IPS-NIHi11 (cell line): ENCODE data around the gene SLC8B1.
A peak's percentile ranks its signal among the peaks of the same experiment; 100 is the strongest.
"Not testable (repeated sequence)": the region's sequence is repeated elsewhere in the genome, so short reads cannot be mapped to it uniquely, and the experiment has no call there.

ENCODE experiments used
- DNase-seq: peaks from one replicate; pipeline ENCODE4 v3.0.0; 2012; ENCODE audit warnings: mixed read lengths, low spot score

SLC8B1 gene

DNA sequence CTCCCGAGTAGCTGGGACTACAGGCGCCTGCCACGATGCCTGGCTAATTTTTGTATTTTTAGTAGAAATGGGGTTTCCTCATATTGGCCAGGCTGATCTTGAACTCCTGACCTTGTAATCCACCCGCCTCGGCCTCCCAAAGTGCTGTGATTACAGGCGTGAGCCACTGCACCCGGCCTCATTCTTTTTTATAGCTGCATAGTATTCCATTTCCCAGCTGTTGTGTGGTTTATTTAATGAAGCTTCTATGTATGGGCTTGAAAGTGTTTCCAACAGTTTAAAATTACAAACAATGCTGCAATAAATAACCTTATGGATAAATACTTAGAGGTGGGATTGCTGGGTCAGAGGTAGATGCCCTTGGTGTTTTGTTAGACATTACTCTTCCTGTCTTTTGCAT is 19.3 kb upstream of the SLC8B1 start:
- not testable (repeated sequence) for DNase-seq

DNA sequence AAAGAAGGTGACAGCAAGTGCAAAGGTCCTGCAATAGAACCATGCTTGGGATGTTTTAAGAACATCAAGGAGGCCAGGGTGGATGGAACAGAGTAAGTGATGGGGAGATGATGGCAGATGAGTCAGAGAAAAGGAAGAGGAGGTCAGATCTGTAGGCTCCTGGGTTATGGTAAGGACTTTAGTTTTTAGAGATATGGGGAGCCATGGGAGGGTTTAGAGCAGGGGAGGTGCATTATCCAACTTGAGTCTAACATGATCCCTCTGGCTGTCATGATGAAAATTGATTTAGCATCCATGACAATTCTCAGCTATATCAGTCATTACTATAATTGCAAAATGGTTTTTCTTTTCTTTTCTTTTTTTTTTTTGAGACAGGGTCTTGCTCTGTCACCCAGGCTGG is 16.2 kb upstream of the SLC8B1 start:
- no peak for DNase-seq

GRCh38 chr12:113348849-113349536 is 14.1 kb upstream of the SLC8B1 start:
- peak; percentile 38 for DNase-seq

DNA sequence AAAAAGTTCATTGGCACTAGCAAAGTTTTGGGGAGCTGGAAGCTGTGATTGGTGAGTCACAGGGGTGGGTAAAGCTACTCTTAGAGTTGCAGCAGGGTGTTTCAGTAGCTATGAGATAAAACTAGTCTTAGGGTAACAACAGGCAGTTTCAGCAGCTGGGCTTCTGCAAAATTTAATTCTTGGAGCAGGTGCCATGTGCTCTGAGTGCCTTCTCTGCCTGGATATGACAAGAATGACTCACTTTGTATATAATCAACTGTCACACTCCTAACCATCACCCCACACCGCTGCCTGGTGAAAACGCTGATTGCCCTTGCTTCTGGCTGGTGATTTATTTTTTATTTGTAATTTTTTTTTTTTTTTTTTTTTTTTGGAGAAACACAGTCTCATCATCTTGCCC is 13.0 kb upstream of the SLC8B1 start:
- DNase-seq: no peak

GRCh38 chr12:113347107-113347506 is 12.2 kb upstream of the SLC8B1 start:
- peak; percentile 21 for DNase-seq

GRCh38 chr12:113346353-113346752 is 11.4 kb upstream of the SLC8B1 start:
- DNase-seq: no peak

DNA sequence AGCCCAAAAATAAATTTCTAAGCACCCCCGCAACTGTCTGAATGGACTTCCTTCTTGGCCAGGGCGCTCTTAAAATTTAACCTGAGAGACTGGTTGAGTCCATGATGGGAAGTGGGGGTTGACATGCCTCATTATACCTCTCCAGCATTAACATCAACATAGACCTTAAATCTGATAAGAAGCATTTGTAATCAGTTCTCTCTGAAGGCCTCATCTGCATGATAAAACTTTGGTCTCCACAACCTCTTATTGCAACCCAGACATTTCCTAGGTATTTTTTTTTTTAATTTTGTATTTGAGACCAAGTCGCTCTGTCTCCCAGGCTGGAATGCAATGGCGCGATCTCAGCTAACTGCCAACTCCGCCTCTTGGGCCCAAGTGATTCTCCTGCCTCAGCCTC is 10.4 kb upstream of the SLC8B1 start:
- DNase-seq: no peak

DNA sequence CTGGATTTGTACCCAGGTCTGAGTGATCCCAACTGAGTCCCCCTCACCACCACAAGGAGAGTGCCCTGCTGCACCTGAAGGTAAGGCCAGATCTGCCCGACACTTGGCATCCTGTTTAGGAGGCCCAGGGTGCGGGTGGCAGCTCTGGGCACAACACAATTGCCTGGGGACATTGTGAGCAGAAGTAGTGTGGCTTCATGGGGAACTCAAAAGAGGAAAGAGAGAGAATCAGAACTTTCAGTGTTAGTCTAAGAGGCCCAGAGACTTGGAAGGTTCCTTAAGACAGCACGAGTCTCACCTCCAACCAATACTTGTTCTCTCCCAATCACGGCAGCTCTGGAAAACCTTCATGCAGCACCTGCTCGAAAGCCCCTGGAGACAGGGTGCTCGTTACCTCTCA is 6.6 kb upstream of the SLC8B1 start:
- DNase-seq: no peak

GRCh38 chr12:113340061-113340460 is 5.2 kb upstream of the SLC8B1 start:
- no peak for DNase-seq

DNA sequence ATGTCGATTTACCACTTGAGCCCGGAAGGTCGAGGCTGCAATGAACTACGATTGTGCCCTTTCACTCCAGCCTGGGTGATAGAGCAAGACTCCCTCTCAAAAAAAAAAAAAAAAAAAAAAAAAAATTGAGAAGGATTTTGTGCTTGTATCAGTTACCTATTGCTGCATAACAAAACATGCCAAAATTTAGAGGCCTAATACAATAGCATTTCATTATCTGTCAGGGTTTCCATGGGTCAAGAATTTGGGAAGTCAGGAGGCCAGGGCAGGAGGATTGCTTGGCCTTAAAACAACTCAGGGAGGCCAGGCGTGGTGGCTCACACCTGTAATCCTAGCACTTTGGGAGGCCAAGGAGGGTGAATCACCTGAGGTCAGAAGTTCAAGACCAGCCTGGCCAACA is 4.6 kb upstream of the SLC8B1 start:
- DNase-seq: no peak

- no peak for DNase-seq
Measured at GRCh38 chr12:113333877-113334785, 778 bp downstream of the SLC8B1 start.

- DNase-seq: no peak
Measured at GRCh38 chr12:113333418-113333750, 1.5 kb downstream of the SLC8B1 start.

- DNase-seq: no peak
Measured at GRCh38 chr12:113332688-113333417, 2.1 kb downstream of the SLC8B1 start.

- DNase-seq: no peak
Measured at GRCh38 chr12:113330505-113330904, 4.4 kb downstream of the SLC8B1 start.

DNA sequence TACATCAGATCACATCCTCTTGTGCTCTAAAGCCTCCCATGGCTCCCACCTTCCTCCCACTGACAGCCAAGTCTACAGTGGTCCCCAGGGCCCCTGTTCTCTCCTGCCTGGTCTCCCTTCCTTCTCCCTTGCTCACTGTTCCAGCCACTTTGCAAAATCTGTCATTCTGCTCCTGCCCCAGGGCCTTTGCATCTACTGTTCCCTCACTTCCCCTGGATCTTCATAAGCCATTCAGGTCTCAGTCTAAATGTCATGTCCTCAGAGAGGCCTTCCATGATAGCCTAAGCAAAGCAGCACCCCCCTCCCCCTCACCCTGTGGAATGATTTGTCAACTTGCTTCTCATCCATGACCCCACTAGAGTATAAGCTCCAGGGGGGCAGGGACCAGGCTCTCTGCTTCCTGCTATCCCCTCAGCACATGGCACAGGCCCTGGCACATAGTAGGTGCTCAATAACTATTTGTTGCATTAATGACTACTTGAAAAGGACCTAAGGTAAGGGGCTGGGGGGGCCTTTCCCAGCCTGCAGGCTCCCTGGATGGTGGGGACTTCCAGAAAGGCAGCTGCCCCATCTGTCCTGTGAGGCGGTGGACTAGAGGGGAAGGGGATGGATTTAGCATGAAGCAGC is 5.0 kb downstream of the SLC8B1 start:
- DNase-seq: no peak

- DNase-seq: no peak
Measured at GRCh38 chr12:113329022-113329790, 5.7 kb downstream of the SLC8B1 start.

DNA sequence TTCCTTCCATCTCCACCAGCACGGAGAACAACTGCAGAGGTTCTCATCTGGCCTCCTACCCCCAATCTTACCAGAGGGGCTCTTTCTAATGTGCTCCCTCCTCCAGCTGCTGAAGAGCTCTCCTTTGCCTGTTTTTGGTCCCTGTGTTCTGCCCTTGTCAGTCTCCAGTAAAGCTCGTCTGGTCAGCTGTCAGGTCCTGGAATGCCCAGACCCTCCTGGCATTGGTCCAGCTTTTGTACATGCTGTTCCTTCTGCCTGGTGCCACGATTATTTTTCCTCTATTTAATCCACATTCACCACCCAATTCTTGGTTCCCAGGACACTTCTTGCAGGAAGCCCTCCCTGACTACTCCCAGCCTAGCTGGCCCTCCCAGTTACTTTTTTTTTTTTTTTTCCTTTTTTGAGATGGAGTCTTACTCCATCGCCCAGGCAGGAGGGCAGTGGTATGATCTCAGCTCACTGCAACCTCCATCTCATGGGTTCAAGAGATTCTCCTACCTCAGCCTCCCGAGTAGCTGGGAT is 6.5 kb downstream of the SLC8B1 start:
- DNase-seq: no peak

GRCh38 chr12:113326775-113327395 is 8.0 kb downstream of the SLC8B1 start:
- no peak for DNase-seq

GRCh38 chr12:113325916-113326315 is 9.0 kb downstream of the SLC8B1 start:
- no peak for DNase-seq

DNA sequence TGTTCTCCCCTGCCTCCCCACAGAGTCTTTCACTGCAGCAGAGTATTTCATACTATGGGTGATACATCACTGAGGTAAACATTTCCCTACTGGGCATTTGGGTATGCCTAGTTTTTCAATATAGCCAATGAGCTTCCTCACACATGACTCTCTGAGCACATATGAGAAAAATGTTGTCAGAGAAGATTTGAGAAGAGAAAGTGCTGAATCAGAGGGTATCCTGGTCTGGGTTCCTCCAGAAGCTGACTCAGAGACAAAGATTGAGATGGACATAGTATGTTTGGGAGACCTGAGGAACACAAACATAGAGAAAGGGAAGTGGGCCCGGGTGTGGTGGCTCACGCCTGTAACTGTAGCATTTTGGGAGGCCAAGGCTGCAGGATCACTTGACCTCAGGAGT is 12.6 kb downstream of the SLC8B1 start:
- DNase-seq: no peak

GRCh38 chr12:113320401-113320800 is 14.5 kb downstream of the SLC8B1 start:
- DNase-seq: no peak
